ENCODE data around the gene KCNJ1.

Gene KCNJ1

GRCh38 chr11:128846985-128847384 is 20.1 kb downstream of the KCNJ1 start:
- DNase-seq = no peak

GRCh38 chr11:128845334-128845780 is 21.7 kb downstream of the KCNJ1 start:
- no peak for DNase-seq

GRCh38 chr11:128843198-128843785 is 23.8 kb downstream of the KCNJ1 start:
- DNase-seq = no peak

GRCh38 chr11:128841461-128842072 is 25.5 kb downstream of the KCNJ1 start:
- DNase-seq = peak; percentile 25

- DNase-seq = no peak
Measured at GRCh38 chr11:128840783-128841182, 26.3 kb downstream of the KCNJ1 start.

- no peak for DNase-seq
Measured at GRCh38 chr11:128840137-128840536, 27.0 kb downstream of the KCNJ1 start.

- no peak for DNase-seq
Measured at GRCh38 chr11:128839081-128839480, 28.0 kb downstream of the KCNJ1 start.

GRCh38 chr11:128837627-128838026 is 29.5 kb downstream of the KCNJ1 start:
- DNase-seq = no peak

- DNase-seq = no peak
Measured at GRCh38 chr11:128835741-128836430, 31.2 kb downstream of the KCNJ1 start.

- no peak for DNase-seq
Measured at GRCh38 chr11:128834157-128834556, 32.9 kb downstream of the KCNJ1 start.

- DNase-seq = no peak
Measured at GRCh38 chr11:128832121-128832497, 35.0 kb downstream of the KCNJ1 start.

- peak; percentile 38 for DNase-seq
Measured at GRCh38 chr11:128831174-128832120, 35.6 kb downstream of the KCNJ1 start.

GRCh38 chr11:128830290-128831173 is 36.6 kb downstream of the KCNJ1 start:
- DNase-seq = no peak

GRCh38 chr11:128828350-128828749 is 38.7 kb downstream of the KCNJ1 start:
- no peak for DNase-seq

- no peak for DNase-seq
Measured at GRCh38 chr11:128827191-128827893, 39.8 kb downstream of the KCNJ1 start.

- no peak for DNase-seq
Measured at GRCh38 chr11:128825050-128825784, 41.9 kb downstream of the KCNJ1 start.

- DNase-seq = no peak
Measured at GRCh38 chr11:128824191-128825049, 42.7 kb downstream of the KCNJ1 start.

GRCh38 chr11:128823753-128824152 is 43.3 kb downstream of the KCNJ1 start:
- no peak for DNase-seq

- no peak for DNase-seq
Measured at GRCh38 chr11:128822130-128822529, 45.0 kb downstream of the KCNJ1 start.

GRCh38 chr11:128821556-128821955 is 45.5 kb downstream of the KCNJ1 start:
- DNase-seq = no peak
